Activated B cell treated with CpG ODN at 0.5 μM for 24 hours (primary cell): Measurements from ENCODE around the gene ESPL1. TPM values are rescaled to one million over a fixed set of nuclear protein-coding genes. Genes with fewer than 3 reads are reported as not detected.

ENCODE experiments used
- ATAC-seq: fragments of 200-7000 bp; cut with Tn5 transposase; one replicate; pipeline ENCODE4 v1.10.0; 2021; ENCODE audit warnings: low read depth, mild to moderate bottlenecking, moderate library complexity
- CTCF ChIA-PET: fragments of 350-600 bp; sonication (Branson Sonifier 250); formaldehyde crosslinking; loops from one replicate; lab custom pipeline; 2021; ENCODE audit warnings: antibody characterized with exemption; lab: Charles Lee
- POLR2A ChIA-PET: fragments of 350-600 bp; sonication (Branson Sonifier 250); formaldehyde crosslinking; loops from one replicate; lab custom pipeline; 2021; ENCODE audit warnings: antibody characterized with exemption; lab: Charles Lee
- DNase-seq: peaks from one replicate; pipeline ENCODE4 v3.0.0; 2022
- H3K27ac Mint-ChIP-seq: one replicate; pipeline ENCODE4 v1.8.0; 2020; ENCODE audit warnings: mixed read lengths
- H3K27me3 Mint-ChIP-seq: one replicate; pipeline ENCODE4 v1.8.0; 2021; ENCODE audit warnings: mixed read lengths
- H3K36me3 Mint-ChIP-seq: one replicate; pipeline ENCODE4 v1.8.0; 2021; ENCODE audit warnings: low read depth, mixed read lengths
- H3K4me1 Mint-ChIP-seq: one replicate; pipeline ENCODE4 v1.8.0; 2021; ENCODE audit warnings: mixed read lengths
- H3K4me3 Mint-ChIP-seq: one replicate; pipeline ENCODE4 v1.8.0; 2020; ENCODE audit warnings: mild to moderate bottlenecking, mixed read lengths
- H3K9me3 Mint-ChIP-seq: one replicate; pipeline ENCODE4 v1.8.0; 2020; ENCODE audit warnings: mixed read lengths
- CTCF ChIP-seq: fragments of 200-600 bp; IDR thresholded peaks from one replicate; pipeline ENCODE4 v1.8.0; 2022; ENCODE audit warnings: antibody characterized with exemption, mild to moderate bottlenecking
- intact Hi-C: fragments of 100-400 bp; cut with micrococcal nuclease; formaldehyde crosslinking; loops from one replicate; pipeline ENCODE4 v1.15.1; 2024
- total RNA-seq: library from RNA; stranded (reverse); gene quantifications from 2 replicates; pipeline ENCODE4 v1.2.3, GENCODE V29; 2022

The ESPL1 gene
- total RNA-seq, 1 donor from 2014 or later = 8.2 TPM

GRCh38 chr12:53267306-53267998, 647 bp upstream of the ESPL1 start:
- Mint-ChIP-seq H3K4me3 (peak overlapping the region; percentile 98), H3K9me3 (no peaks in the 10 kb centered on the region), H3K36me3 (peaks cover 7% of the 10 kb centered on the region), H3K27me3 (no peaks in the 10 kb centered on the region), H3K4me1 (peaks cover 21% of the 10 kb centered on the region), H3K27ac (peak overlapping the region; percentile 91)
- DNase-seq (no peak), ATAC-seq (peak; percentile 35)
- CTCF ChIA-PET = interaction anchor here (0.7 to 7.3 kb wide), 18 partner anchors 10 to 202 kb away, joined by 3 to 94 read pairs (median 4); partner anchors contain the start of genes PFDN5 and ZNF740
- intact Hi-C loops = no loop called here
- POLR2A ChIA-PET = interaction anchor here (0.5 to 4.2 kb wide), 18 partner anchors 11 to 411 kb away, joined by 3 to 66 read pairs (median 6); partner anchors contain the start of genes AAAS, CSAD, MYG1 and PFDN5
- TF ChIP-seq CTCF = no peak

- Mint-ChIP-seq H3K9me3 (no peaks in the 10 kb centered on the region), H3K36me3 (peaks cover 7% of the 10 kb centered on the region), H3K4me3 (peak overlapping the region; percentile 98), H3K27me3 (no peaks in the 10 kb centered on the region), H3K4me1 (peaks cover 21% of the 10 kb centered on the region), H3K27ac (peak overlapping the region; percentile 91)
- ATAC-seq (no peak), DNase-seq (no peak)
- intact Hi-C loops = loop anchor here (1.0 to 2.0 kb wide), 9 partner anchors 13 to 89 kb away; partner anchors contain the start of genes AAAS, CSAD, MYG1 and PFDN5
- CTCF ChIA-PET = interaction anchor here (1.0 to 7.3 kb wide), 13 partner anchors 11 to 111 kb away, joined by 3 to 94 read pairs (median 8); partner anchors contain the start of genes AAAS and PFDN5
- POLR2A ChIA-PET = interaction anchor here (1.0 to 4.2 kb wide), 12 partner anchors 12 to 91 kb away, joined by 3 to 66 read pairs (median 14); partner anchors contain the start of genes AAAS, CSAD, MYG1 and PFDN5
- TF ChIP-seq CTCF = no peak
Observed at GRCh38 chr12:53268630-53269562, 797 bp downstream of the ESPL1 start.

GRCh38 chr12:53274445-53274844, 6.3 kb downstream of the ESPL1 start:
- no peaks in the 10 kb centered on the region for H3K36me3 Mint-ChIP-seq
- no peak overlapping the region for H3K4me3 Mint-ChIP-seq
- ChIA-PET POLR2A (no interaction called here), CTCF (interaction anchor here (1.5 kb wide), 1 partner anchor 60 kb away, joined by 3 read pairs; no protein-coding TSS in a partner anchor)
- DNase-seq = no peak
- no peaks in the 10 kb centered on the region for H3K9me3 Mint-ChIP-seq
- no peak for ATAC-seq
- intact Hi-C loops = no loop called here
- TF ChIP-seq CTCF = no peak
- no peaks in the 10 kb centered on the region for H3K4me1 Mint-ChIP-seq
- no peaks in the 10 kb centered on the region for H3K27me3 Mint-ChIP-seq
- H3K27ac Mint-ChIP-seq = no peak overlapping the region

- POLR2A ChIA-PET = no interaction called here
- no peaks in the 10 kb centered on the region for H3K36me3 Mint-ChIP-seq
Observed at GRCh38 chr12:53276511-53276910, 8.4 kb downstream of the ESPL1 start.

More at GRCh38 chr12:53276511-53276910, 8.4 kb downstream of the ESPL1 start:
- Mint-ChIP-seq H3K9me3 (no peaks in the 10 kb centered on the region), H3K27me3 (no peaks in the 10 kb centered on the region), H3K4me1 (no peaks in the 10 kb centered on the region), H3K27ac (no peak overlapping the region), H3K4me3 (no peak overlapping the region)
- intact Hi-C loops = no loop called here
- CTCF ChIA-PET = interaction anchor here (0.9 kb wide), 1 partner anchor 211 kb away, joined by 4 read pairs; no protein-coding TSS in a partner anchor
- DNase-seq = no peak
- TF ChIP-seq CTCF = no peak
- no peak for ATAC-seq
